ENCODE results near the gene RRP15. TPM values are rescaled to one million over a fixed set of nuclear protein-coding genes. Genes with fewer than 3 reads are reported as not detected.

Gene RRP15
- total RNA-seq, 2 experiments from 2014 or later, result 10.7 to 17.8 TPM

DNA sequence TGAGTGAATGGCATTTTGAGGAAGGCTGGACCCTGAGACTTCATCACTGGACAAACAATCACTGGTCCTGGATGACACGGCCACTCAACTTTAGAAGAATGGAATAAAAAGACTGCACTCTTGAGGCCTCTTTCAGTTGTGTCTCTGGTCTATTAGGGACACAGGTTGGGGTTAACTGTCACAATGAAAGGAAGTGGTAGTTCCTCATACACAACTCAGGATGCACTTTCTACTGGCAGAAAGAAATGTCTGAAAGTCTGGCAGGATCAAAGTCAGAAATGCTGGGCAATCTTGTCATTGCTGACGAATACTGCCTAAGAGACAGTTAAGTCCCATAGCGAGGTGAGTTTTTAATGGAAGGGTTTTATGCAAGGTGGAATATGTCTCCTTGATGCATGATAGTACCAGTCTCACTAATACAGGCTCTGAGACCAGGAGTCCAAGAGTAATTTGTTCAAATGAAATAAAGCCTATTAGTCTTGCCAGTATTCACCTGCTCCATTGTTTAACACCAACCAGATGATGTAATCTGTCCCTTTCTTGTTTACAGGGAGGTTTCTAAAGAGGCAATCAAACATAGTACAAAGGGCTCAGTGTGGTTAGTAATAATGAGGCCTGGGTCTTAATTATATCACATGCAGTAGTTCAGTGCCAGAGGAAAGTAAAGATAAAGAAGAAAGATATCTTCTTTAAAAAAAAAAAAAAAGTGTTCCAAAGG lies 11.2 kb upstream of the RRP15 start:
- H3K4me3 Mint-ChIP-seq, result no peak overlapping the region
- no peak overlapping the region for H3K27ac Mint-ChIP-seq
- DNase-seq, result no peak
- peaks cover 8% of the 10 kb centered on the region for H3K27me3 Mint-ChIP-seq
- ATAC-seq, result no peak
- no peaks in the 10 kb centered on the region for H3K9me3 Mint-ChIP-seq (ENCODE audit: low read depth)
- no peaks in the 10 kb centered on the region for H3K4me1 Mint-ChIP-seq
- CTCF ChIA-PET, result no interaction called here
- no peaks in the 10 kb centered on the region for H3K36me3 Mint-ChIP-seq

DNA sequence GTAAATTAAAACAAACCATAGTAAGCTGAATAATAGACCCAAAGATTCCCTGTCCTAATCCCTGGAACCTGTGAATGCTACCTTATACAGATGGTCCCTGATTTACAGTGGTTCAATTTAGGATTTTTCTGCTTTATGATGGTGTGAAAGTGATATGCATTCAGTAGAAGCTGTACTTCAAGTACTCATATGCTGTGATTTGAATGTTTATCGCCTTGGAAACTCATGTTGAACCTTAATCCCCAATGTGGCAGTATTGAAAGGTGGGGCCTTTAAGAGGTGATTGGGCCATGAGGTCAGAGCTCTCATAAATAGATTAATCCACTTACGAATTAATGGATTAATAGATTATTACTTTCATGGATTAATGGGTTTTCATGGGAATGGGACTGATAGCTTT lies 10.6 kb upstream of the RRP15 start:
- CTCF ChIA-PET, result no interaction called here
- H3K27me3 Mint-ChIP-seq, result peaks cover 8% of the 10 kb centered on the region
- no peaks in the 10 kb centered on the region for H3K36me3 Mint-ChIP-seq
- no peaks in the 10 kb centered on the region for H3K4me1 Mint-ChIP-seq
- no peak for ATAC-seq
- H3K9me3 Mint-ChIP-seq (ENCODE audit: low read depth), result no peaks in the 10 kb centered on the region
- no peak for DNase-seq
- no peak overlapping the region for H3K4me3 Mint-ChIP-seq
- H3K27ac Mint-ChIP-seq, result no peak overlapping the region

DNA sequence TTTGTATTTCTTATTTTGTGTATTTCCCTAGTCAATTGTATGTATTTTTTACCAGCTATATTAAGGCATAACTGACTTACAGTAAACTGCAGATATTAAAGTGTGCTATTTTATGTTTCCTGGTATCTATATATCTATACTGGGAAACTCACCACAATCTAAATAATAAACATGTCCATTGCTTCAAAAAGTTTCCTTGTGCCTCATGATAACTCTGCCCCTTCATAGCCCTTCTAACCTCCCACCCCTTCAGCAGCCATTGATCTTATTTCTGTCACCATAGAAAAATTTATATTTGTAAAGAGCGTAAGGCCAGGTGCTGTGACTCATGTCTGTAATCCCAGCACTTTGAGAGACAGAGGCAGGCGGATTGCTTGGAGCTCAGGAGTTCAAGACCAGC lies 9.3 kb upstream of the RRP15 start:
- Mint-ChIP-seq H3K27me3 (peaks cover 8% of the 10 kb centered on the region), H3K4me3 (no peak overlapping the region)
- CTCF ChIA-PET, result no interaction called here

DNA sequence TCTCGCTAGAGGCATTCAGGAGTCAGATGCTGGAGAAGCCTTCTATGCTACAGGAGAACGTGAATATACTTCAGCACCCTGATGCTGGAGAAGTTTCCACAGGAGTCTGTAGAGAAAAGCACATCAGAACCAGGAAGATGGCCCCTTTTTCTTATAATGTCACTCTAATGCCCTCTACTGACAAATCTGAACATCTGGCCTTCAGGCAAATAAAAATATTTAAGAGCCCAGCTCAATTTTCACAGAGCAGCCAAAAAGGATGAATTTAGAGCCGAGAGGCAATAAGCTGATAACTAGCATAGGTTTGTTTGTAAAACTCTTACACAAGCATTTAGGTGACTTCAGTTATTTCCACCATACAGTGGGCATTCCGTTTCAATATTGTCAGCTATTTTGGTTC lies 3.8 kb upstream of the RRP15 start:
- no peak for DNase-seq
- H3K4me1 Mint-ChIP-seq, result peaks cover 14% of the 10 kb centered on the region
- H3K27ac Mint-ChIP-seq, result no peak overlapping the region
- CTCF ChIA-PET, result interaction anchor here (0.9 kb wide), 1 partner anchor 23 kb away, joined by 3 read pairs; no protein-coding TSS in a partner anchor
- ATAC-seq, result no peak
- no peaks in the 10 kb centered on the region for H3K9me3 Mint-ChIP-seq (ENCODE audit: low read depth)
- H3K4me3 Mint-ChIP-seq, result no peak overlapping the region
- peaks cover 10% of the 10 kb centered on the region for H3K27me3 Mint-ChIP-seq
- no peaks in the 10 kb centered on the region for H3K36me3 Mint-ChIP-seq

More for the DNA sequence above, 9.3 kb upstream of the RRP15 start:
- no peaks in the 10 kb centered on the region for H3K36me3 Mint-ChIP-seq
- H3K27ac Mint-ChIP-seq, result no peak overlapping the region
- no peaks in the 10 kb centered on the region for H3K9me3 Mint-ChIP-seq (ENCODE audit: low read depth)
- DNase-seq (no peak), ATAC-seq (no peak)
- no peaks in the 10 kb centered on the region for H3K4me1 Mint-ChIP-seq

DNA sequence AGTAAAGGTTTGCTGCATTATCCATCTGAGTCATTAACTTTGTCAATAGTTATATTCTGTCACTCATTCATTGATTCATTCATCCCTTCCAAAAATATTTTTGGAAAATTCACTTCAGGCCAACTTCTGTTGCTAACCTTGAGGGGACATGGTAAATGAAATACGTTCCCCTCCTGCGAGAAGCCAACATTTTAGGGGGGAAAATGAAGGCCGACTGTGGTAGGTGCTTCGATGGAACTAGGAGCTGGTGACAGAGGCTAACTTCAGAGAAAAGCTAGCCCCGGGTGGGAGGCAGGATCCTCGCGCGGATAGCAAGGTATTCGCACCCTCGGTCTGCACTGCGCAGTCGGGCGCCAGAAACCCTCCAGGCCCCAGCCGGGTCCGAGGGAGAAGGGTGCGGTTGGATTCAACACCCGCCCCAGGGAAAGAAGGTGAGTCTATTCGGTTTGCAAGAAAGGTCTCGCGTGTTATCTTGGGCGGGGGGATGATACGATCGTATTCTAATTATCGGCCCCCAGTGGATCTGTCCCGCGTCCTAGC lies 646 bp upstream of the RRP15 start:
- CTCF ChIA-PET, result interaction anchor here (1.1 to 1.5 kb wide), 2 partner anchors 54 to 890 kb away, joined by 3 to 4 read pairs; partner anchors contain the start of gene LYPLAL1
- H3K27me3 Mint-ChIP-seq, result peaks cover 4% of the 10 kb centered on the region
- ATAC-seq (no peak), DNase-seq (no peak)
- H3K4me1 Mint-ChIP-seq, result peaks cover 25% of the 10 kb centered on the region
- peak overlapping the region; percentile 85 for H3K27ac Mint-ChIP-seq
- no peaks in the 10 kb centered on the region for H3K9me3 Mint-ChIP-seq (ENCODE audit: low read depth)
- H3K36me3 Mint-ChIP-seq, result peaks cover under 1% of the 10 kb centered on the region
- H3K4me3 Mint-ChIP-seq, result peak overlapping the region; percentile 93

DNA sequence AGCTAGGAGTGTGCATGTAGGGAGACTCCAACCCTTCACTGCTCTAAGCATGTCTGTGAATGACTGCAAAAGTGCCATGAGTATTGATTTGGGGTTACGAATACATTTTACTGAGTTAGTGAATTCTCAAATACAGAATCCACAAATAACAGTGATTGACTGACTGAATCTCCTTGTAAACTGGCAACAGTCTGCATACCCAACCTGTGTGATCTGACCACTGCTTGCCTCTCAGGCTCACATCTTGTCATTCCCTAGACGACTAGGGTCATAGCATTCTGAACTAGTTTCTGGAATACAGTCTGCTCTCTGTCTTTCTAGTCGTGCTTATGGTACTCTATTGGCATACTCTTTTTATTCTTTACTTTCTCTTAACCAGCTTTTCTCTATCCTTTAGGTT lies 7.4 kb downstream of the RRP15 start:
- ATAC-seq (no peak), DNase-seq (no peak)
- CTCF ChIA-PET, result interaction anchor here (0.8 kb wide), 1 partner anchor 11 kb away, joined by 3 read pairs; no protein-coding TSS in a partner anchor
- peaks cover 9% of the 10 kb centered on the region for H3K4me1 Mint-ChIP-seq
- H3K9me3 Mint-ChIP-seq (ENCODE audit: low read depth), result no peaks in the 10 kb centered on the region
- no peak overlapping the region for H3K4me3 Mint-ChIP-seq
- no peak overlapping the region for H3K27ac Mint-ChIP-seq
- H3K36me3 Mint-ChIP-seq, result peaks cover 2% of the 10 kb centered on the region
- no peaks in the 10 kb centered on the region for H3K27me3 Mint-ChIP-seq

DNA sequence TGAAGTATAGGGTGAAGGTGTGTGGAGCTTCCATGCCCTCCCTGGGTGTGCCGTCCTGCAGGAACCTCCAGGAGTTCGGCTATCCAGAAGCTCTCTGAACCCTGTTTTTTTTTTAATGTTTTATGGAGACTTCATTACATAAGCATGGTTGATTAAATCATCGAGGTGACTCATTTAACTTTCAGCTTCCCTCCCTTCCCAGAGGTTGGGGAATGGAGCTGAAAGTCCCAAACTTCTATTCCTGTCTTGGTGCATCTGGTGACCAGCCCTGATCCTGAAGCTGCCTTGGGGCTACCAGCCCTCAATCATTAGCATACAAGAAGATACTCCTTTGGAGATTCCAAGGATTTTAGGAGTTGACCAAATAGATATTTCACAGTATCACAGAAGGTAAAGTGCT lies 9.5 kb downstream of the RRP15 start:
- CTCF ChIA-PET, result no interaction called here
- Mint-ChIP-seq H3K4me3 (no peak overlapping the region), H3K27me3 (no peaks in the 10 kb centered on the region), H3K4me1 (peaks cover 3% of the 10 kb centered on the region), H3K27ac (no peak overlapping the region), H3K9me3 (ENCODE audit: low read depth) (no peaks in the 10 kb centered on the region), H3K36me3 (peaks cover 2% of the 10 kb centered on the region)
- DNase-seq (no peak), ATAC-seq (no peak)

DNA sequence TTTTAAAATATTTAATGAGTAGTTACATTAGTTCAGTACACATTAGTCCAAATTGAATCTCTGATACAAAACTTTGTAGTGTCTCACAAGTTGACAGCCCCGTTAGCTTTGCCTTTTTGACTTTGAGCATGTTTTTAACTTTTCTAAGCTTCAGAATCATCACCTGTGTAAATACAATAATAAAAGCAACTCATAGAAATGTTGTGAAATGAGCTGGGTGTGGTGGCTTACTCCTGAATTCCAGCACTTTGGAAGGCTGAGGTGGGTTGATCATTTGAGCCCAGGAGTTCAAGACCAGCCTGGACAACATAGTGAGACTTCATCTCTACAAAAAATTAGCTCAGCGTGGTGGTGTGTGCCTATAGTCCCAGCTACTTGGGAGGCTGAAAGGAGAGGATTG lies 11.1 kb downstream of the RRP15 start:
- CTCF ChIA-PET, result interaction anchor here (1.1 to 1.4 kb wide), 2 partner anchors 10 to 17 kb away, joined by 3 to 4 read pairs; no protein-coding TSS in a partner anchor
- Mint-ChIP-seq H3K4me1 (peaks cover 3% of the 10 kb centered on the region), H3K9me3 (ENCODE audit: low read depth) (no peaks in the 10 kb centered on the region), H3K27me3 (no peaks in the 10 kb centered on the region), H3K4me3 (no peak overlapping the region), H3K36me3 (peaks cover 2% of the 10 kb centered on the region), H3K27ac (no peak overlapping the region)
- DNase-seq (no peak), ATAC-seq (no peak)

DNA sequence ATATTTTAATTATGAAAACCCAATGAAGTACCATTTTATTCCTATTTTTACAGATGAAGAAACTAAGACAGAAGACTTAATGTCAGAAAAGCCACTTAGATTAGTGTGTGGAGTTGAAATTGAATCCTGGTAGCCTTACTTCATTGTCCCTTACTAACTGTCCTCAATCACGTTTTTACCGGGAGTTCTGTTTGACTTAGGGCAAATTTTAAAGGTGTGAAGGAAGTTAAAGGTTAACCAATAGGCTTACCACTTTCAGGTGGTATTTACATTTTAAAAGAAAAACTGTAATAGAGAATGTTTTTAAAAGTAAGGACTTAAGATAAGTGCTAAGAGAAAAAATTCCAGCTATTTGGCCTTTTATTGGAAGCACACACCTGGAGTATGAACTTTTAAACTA lies 12.4 kb downstream of the RRP15 start:
- H3K27me3 Mint-ChIP-seq, result no peaks in the 10 kb centered on the region
- no peak overlapping the region for H3K4me3 Mint-ChIP-seq
- H3K36me3 Mint-ChIP-seq, result peaks cover 2% of the 10 kb centered on the region
- ATAC-seq (no peak), DNase-seq (no peak)
- CTCF ChIA-PET, result interaction anchor here (1.3 kb wide), 1 partner anchor 876 kb away, joined by 3 read pairs; the partner anchor contains the start of gene LYPLAL1
- peaks cover 9% of the 10 kb centered on the region for H3K4me1 Mint-ChIP-seq
- H3K27ac Mint-ChIP-seq, result no peak overlapping the region
- no peaks in the 10 kb centered on the region for H3K9me3 Mint-ChIP-seq (ENCODE audit: low read depth)

DNA sequence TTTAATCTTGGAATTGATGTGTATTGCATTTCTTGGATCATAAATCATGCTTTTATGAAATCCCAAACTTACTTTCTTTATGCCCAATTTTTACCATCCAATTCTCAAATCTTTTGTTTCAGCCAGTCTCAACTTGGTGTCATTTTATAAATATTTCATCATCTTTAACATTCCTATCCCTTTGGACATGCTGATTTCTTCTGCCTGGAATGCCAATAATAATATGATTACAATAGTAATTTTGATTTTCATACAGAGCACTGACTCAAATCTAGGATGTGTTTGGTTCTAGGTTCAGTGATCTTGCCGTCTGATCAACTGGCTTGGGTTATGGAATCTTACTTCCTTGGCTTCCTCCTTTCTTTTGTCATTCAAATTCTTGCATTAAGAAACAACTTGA lies 12.8 kb downstream of the RRP15 start:
- CTCF ChIA-PET, result interaction anchor here (1.2 to 1.3 kb wide), 2 partner anchors 9 to 876 kb away, joined by 3 to 4 read pairs; partner anchors contain the start of gene LYPLAL1
- ATAC-seq (no peak), DNase-seq (no peak)
- Mint-ChIP-seq H3K4me1 (peaks cover 10% of the 10 kb centered on the region), H3K27me3 (no peaks in the 10 kb centered on the region), H3K9me3 (ENCODE audit: low read depth) (no peaks in the 10 kb centered on the region), H3K4me3 (no peak overlapping the region), H3K36me3 (peaks cover 3% of the 10 kb centered on the region), H3K27ac (no peak overlapping the region)

DNA sequence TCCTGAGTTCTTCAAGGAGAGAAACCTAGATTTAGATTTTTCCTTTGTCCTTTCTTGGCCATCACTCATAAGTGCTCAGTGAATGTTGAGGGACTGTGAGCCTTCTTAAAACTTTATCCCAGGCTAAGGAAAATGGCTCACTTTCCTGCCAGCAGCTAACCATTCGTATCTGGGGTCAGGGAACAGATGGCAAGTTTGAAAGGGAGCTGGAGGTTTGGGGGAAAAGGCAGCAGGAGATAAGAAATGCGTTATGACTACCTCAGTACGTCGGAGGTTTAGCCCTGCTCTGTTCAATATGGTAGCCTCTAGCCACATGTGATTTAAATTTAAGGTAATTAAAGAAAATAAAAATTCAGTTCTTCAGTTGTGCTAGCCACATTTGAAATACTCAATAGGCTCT lies 13.3 kb downstream of the RRP15 start:
- Mint-ChIP-seq H3K36me3 (peaks cover 3% of the 10 kb centered on the region), H3K27ac (no peak overlapping the region), H3K4me1 (peaks cover 10% of the 10 kb centered on the region), H3K27me3 (no peaks in the 10 kb centered on the region), H3K4me3 (no peak overlapping the region), H3K9me3 (ENCODE audit: low read depth) (no peaks in the 10 kb centered on the region)
- CTCF ChIA-PET, result interaction anchor here (1.2 to 1.4 kb wide), 2 partner anchors 10 to 29 kb away, joined by 4 read pairs; no protein-coding TSS in a partner anchor
- DNase-seq, result no peak
- ATAC-seq, result no peak

DNA sequence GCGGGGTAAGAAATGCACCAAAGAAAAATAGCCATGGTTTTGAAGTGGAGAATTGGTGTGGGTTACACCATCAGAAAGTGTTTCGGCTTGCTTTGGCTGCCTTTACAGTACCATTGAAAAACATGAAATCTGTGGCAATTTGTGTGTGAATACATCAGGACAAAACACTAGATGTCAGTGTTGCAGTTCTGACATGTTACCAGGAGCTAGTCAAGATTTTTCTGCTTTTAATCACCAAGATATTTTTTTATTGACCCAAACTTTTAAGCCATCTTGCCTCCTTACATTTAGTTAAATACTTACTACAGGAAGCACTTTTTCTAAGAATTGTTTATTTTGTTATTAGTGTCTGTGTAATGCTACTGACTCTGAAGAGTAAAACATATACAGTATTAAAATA lies 14.3 kb downstream of the RRP15 start:
- ATAC-seq (peak; percentile 42), DNase-seq (no peak)
- Mint-ChIP-seq H3K4me1 (peaks cover 13% of the 10 kb centered on the region), H3K36me3 (peaks cover 3% of the 10 kb centered on the region), H3K27ac (no peak overlapping the region), H3K4me3 (no peak overlapping the region), H3K9me3 (ENCODE audit: low read depth) (no peaks in the 10 kb centered on the region), H3K27me3 (no peaks in the 10 kb centered on the region)
- CTCF ChIA-PET, result interaction anchor here (0.6 to 1.4 kb wide), 3 partner anchors 8 to 28 kb away, joined by 3 to 4 read pairs (median 3); no protein-coding TSS in a partner anchor

DNA sequence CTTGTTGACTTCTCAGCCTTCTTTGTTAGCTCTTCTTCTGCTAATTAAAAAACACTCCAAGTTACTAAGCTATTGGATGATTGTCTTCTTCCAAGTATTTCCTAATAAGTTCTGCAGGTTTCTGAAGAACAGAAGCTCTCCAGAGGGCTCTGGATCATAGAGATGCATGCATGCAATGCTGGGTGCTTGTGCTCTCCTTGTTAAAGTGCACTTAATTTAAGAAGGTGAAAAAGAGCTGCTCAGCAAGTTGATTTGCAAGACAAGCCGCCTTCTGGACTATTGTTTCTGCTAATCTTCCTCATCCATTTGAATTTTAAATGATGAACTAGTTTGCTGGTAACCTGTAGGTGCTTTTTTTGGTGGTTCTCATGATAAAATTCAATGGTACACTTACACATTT lies 16.1 kb downstream of the RRP15 start:
- Mint-ChIP-seq H3K9me3 (ENCODE audit: low read depth) (no peaks in the 10 kb centered on the region), H3K4me1 (peaks cover 17% of the 10 kb centered on the region), H3K4me3 (no peak overlapping the region), H3K27ac (no peak overlapping the region), H3K27me3 (no peaks in the 10 kb centered on the region), H3K36me3 (peaks cover 6% of the 10 kb centered on the region)
- CTCF ChIA-PET, result interaction anchor here (0.6 kb wide), 1 partner anchor 269 kb away, joined by 3 read pairs; no protein-coding TSS in a partner anchor
- DNase-seq, result no peak
- ATAC-seq, result no peak

DNA sequence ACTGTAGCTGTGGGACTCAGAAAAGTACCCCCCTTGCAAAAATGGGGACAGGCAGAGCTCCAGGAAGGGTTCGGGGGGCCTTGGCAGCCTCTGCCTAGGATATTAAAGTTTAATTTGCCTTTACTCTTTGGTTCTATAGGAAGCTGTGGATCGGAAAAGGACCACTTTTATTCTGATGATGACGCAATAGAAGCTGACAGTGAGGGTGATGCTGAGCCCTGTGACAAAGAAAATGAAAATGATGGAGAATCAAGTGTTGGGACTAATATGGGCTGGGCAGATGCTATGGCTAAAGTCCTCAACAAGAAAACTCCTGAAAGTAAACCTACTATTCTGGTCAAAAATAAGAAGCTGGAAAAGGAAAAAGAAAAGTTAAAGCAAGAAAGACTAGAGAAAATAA lies 17.1 kb downstream of the RRP15 start:
- Mint-ChIP-seq H3K27ac (no peak overlapping the region), H3K4me1 (peaks cover 16% of the 10 kb centered on the region), H3K9me3 (ENCODE audit: low read depth) (no peaks in the 10 kb centered on the region), H3K4me3 (no peak overlapping the region), H3K36me3 (peaks cover 6% of the 10 kb centered on the region), H3K27me3 (no peaks in the 10 kb centered on the region)
- DNase-seq (no peak), ATAC-seq (no peak)
- CTCF ChIA-PET, result no interaction called here
